ENCODE data around the gene LIPC. TPM values are rescaled to one million over a fixed set of nuclear protein-coding genes. Genes with fewer than 3 reads are reported as not detected.

LIPC gene
- total and polyA plus RNA-seq, 3 donors from 2014 or later = 0.12 to 0.37 TPM; not detected in 1

DNA sequence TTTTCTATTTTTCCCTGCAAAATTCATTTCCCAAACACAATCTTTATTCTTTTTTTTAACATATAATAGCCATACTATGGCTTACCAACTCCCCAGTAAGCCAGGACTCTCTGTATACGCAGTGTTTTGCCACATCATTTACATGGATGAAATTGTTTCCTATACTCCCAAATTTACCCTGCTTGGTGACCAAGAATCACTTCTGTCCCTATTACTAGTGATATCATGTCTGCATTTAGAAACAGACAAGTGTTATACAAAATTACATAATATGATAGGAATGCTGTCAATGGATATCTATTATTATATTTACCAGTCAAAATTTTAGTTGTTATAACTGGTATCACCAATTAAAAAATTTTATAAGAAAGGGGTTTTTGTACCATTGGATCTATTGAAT, 77.8 kb downstream of the LIPC start:
- 96 to 97% methylated on average over 1 of the region's 1 CpG for WGBS, 2 donors
- Histone ChIP-seq H3K9me3 (no peaks in the 10 kb centered on the region), H3K36me3 (ENCODE audit: low read depth, missing control alignments) (no peaks in the 10 kb centered on the region), H3K27ac (no peak overlapping the region), H3K27me3 (no peaks in the 10 kb centered on the region), H3K4me1 (no peaks in the 10 kb centered on the region), H3K4me3 (no peak overlapping the region)
- TF ChIP-seq, protein P1, sequence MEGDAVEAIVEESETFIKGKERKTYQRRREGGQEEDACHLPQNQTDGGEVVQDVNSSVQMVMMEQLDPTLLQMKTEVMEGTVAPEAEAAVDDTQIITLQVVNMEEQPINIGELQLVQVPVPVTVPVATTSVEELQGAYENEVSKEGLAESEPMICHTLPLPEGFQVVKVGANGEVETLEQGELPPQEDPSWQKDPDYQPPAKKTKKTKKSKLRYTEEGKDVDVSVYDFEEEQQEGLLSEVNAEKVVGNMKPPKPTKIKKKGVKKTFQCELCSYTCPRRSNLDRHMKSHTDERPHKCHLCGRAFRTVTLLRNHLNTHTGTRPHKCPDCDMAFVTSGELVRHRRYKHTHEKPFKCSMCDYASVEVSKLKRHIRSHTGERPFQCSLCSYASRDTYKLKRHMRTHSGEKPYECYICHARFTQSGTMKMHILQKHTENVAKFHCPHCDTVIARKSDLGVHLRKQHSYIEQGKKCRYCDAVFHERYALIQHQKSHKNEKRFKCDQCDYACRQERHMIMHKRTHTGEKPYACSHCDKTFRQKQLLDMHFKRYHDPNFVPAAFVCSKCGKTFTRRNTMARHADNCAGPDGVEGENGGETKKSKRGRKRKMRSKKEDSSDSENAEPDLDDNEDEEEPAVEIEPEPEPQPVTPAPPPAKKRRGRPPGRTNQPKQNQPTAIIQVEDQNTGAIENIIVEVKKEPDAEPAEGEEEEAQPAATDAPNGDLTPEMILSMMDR (IDR thresholded peaks at IDR 0.05) = no peak
- TF ChIP-seq POLR2A (IDR thresholded peaks at IDR 0.05) = no peak
- intact Hi-C loops (cut with DNase I; ENCODE audit: low total_unique reads) = no loop called here
- no peak for DNase-seq

DNA sequence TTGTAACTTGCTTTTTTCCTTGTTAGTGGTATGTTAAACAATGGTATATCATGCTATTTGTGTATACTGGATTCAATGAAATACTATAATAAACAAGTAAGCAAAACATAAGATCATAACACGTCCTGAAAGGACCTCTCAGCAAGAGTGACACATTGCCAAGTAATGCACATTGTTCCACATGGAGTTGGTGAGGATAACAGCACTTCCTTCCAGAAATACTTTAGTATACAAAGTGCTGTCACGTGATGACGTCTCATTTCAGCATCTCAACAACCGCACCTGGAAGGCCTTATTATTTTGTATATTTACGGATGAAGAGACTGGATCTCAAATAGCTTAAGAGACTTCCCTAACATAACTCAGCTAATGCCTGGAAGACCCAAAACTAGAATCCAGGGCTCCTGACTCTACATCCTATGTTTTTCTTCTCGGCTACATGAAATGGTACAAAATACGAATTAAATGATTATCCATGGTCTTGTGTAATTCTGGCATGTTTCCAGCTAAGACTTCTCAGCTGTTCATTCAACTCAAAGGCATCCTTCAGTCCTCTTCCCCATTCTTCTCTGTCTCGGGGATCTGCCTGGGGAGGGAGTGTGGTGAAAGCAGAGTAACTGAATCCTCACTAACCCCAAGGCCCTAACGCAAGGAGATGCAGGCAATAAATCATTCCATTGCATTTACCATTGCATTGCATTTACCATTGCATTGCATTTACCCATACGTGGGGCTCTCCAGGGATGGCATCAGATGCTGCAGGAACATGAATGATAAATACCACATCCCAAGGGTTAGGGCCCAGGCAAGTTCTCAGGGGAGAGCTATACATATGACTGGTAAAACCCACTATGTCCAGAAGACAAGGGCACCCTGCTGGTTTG, 79.2 kb downstream of the LIPC start:
- Histone ChIP-seq H3K27ac (no peak overlapping the region), H3K4me1 (no peaks in the 10 kb centered on the region), H3K36me3 (ENCODE audit: low read depth, missing control alignments) (no peaks in the 10 kb centered on the region), H3K9me3 (no peaks in the 10 kb centered on the region), H3K4me3 (no peak overlapping the region), H3K27me3 (no peaks in the 10 kb centered on the region)
- no peak for DNase-seq
- TF ChIP-seq POLR2A (IDR thresholded peaks at IDR 0.05) = no peak
- TF ChIP-seq, protein P1 (IDR thresholded peaks at IDR 0.05) = no peak
- WGBS, 2 donors = 83 to 84% methylated on average over 10 of the region's 10 CpGs
- intact Hi-C loops (cut with DNase I; ENCODE audit: low total_unique reads) = no loop called here

DNA sequence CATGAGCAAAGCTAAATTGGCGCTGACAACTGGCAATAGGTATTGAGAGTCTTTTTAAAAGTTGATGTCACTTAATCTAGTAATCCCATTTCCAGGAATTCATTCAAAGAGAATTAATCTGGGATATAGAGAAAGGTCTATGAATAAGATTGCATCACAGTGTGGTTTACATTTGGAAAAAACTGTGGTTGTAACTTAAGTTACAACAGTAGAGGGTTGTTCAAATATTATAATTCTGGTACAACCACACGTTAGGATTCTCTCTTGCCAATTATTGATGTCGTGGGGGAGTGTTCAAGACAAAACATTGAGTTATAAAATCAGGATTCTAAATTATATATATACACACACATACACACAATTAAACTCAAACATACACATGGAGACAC, 79.8 kb downstream of the LIPC start:
- intact Hi-C loops (cut with DNase I; ENCODE audit: low total_unique reads) = no loop called here
- no peak for DNase-seq
- no peaks in the 10 kb centered on the region for H3K27me3 ChIP-seq
- 91 to 93% methylated on average over 3 of the region's 3 CpGs for WGBS, 2 donors
- TF ChIP-seq POLR2A (IDR thresholded peaks at IDR 0.05) = no peak
- TF ChIP-seq, protein P1 (IDR thresholded peaks at IDR 0.05) = no peak
- H3K9me3 ChIP-seq = no peaks in the 10 kb centered on the region
- H3K27ac ChIP-seq = no peak overlapping the region
- no peaks in the 10 kb centered on the region for H3K36me3 ChIP-seq (ENCODE audit: low read depth, missing control alignments)
- H3K4me1 ChIP-seq = no peaks in the 10 kb centered on the region
- H3K4me3 ChIP-seq = no peak overlapping the region

DNA sequence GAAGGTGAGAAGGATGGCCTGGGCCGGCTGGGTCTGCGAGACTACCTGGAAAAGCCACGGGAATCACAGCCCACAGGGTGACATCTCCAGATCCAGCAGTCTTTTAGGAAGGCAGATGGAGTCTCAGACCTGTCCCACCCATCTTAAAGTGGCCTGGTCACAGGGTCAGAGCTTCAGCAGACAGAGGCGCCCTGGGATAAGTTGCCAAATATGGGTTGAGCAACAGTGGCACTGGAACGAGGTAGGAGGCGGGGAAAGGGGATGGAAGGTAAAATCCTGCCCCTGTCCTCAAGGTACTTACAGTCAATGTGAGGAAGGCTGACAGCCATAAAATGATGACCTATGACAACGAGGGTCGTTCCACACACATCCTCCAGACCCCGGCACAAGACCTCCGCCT, 80.7 kb downstream of the LIPC start:
- 86 to 94% methylated on average over 8 to 10 of the region's 10 CpGs for WGBS, 2 donors
- intact Hi-C loops (cut with DNase I; ENCODE audit: low total_unique reads) = no loop called here

More for the DNA sequence above, 80.7 kb downstream of the LIPC start:
- Histone ChIP-seq H3K4me3 (no peak overlapping the region), H3K36me3 (ENCODE audit: low read depth, missing control alignments) (no peaks in the 10 kb centered on the region), H3K27ac (no peak overlapping the region), H3K4me1 (no peaks in the 10 kb centered on the region), H3K27me3 (no peaks in the 10 kb centered on the region), H3K9me3 (no peaks in the 10 kb centered on the region)
- DNase-seq = no peak
- TF ChIP-seq POLR2A (IDR thresholded peaks at IDR 0.05) = no peak
- TF ChIP-seq, protein P1 (IDR thresholded peaks at IDR 0.05) = no peak

Measured in testis (tissue), 3 donors.